Measurements from ENCODE around the gene CHMP4A. TPM values are rescaled to one million over a fixed set of nuclear protein-coding genes. Genes with fewer than 3 reads are reported as not detected.

The CHMP4A gene
- total RNA-seq, 1 donor from 2014 or later: 52.3 TPM

DNA sequence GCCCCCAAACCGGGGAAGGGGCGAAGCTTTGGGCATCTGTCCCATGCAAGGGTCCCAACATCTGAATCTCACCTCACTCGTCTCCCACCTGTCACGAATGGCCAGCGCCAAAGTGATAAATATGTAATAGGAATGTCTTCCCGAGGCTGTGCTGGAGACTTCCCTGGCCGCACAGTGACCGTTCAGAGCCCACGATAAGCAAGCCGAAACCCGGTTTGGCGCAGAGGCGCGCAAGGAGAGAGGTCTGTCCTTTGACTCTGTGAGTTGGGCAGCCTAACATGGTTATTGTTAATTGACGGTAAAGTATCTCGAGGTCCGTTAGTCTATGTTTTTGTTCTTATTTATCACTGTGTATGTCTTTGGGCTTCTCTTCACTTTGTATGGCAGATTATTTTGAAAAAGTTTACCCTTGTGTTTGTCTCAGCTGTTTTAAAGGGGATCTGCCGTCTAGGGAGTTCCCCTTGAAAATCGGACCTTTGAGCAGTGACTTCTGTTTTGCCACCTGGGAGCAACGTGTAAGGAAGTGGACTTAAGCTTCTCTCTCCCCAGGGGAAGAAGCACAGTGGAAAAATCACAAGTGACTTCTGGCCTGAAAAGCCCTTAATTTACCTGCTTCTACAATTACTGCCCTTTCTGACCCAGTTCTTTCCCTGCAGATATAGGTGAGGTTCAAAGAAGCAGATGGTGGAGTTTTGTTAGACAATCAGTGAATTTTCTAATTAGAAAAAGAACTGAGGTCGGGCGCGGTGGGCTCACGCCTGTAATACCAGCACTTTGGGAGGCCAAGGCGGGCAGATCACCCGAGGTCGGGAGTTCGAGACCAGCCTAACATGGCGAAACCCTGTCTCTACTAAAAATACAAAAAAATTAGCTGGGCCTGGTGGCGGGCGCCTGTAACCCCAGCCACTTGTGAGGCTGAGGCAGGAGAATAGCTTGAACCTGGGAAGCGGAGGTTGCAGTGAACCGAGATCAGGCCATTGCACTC, 16.9 kb downstream of the CHMP4A start:
- no peak for DNase-seq (ENCODE audit: extremely low read depth, low read depth, low spot score)

DNA sequence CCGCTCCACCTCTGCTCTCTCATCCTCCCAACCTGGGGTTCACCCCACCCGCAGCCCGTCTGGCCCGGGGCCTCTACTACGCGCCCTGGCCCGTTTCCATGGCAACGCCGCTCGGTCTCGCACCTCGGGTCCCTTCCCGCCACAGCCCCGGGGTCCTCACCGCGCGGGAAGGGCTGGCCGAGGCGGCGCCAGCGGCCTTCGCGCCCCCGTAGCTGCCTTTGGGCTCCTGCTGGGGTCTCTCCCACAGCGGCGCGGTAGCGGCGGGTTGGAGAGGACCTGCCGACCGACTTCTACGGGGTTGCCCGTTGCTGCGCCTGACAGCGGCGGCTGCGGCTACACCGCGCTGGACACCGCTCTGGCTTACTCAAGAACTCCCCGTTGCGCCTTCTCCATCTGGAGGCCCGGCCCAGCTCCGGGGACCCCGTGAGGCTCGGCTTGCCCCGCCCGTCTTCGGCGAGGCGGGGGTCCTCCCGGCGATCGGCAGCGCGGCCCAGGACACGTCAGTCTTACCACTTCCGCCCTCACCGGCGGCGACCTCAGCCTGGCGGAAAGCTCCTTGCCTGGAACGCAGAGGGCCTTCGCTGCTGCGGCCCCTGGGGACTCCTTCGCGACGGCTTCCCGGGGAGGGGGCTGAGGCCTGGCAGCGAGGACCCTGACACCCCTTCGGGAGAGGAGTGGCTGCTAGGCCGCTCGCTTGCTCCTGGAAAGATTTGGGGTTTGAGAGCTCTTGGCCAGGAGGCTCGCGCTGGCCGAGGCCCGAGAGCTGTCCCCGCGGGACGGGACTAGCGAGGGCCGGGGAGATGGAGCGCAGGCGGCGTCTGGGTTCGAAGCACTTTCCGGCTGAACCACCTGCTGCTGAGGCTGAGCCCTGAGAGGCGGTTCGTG, 17.9 kb downstream of the CHMP4A start, which contains the start of gene TM9SF1:
Gene TM9SF1 (minus strand): TSS at position 256 of the 885 bp plus-strand sequence. CDS start 422 bp downstream, outside the sequence.
- DNase-seq (ENCODE audit: extremely low read depth, low read depth, low spot score): no peak

DNA sequence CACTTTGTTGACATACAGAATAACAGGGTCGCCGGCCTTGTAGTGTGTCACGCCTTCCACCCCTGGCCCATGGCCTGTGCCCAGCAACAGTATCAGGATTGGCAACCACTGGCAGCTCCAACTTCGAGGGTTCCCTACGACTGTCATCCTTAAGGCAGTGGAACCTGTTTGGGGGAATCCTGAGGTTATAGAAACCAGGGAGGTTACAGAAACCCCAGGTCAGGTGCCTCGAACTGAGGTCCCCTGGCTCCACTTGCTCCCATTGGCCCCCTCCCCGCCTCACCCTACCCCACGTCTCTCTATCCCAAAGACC, 18.5 kb downstream of the CHMP4A start:
- no peak for DNase-seq (ENCODE audit: extremely low read depth, low read depth, low spot score)

DNA sequence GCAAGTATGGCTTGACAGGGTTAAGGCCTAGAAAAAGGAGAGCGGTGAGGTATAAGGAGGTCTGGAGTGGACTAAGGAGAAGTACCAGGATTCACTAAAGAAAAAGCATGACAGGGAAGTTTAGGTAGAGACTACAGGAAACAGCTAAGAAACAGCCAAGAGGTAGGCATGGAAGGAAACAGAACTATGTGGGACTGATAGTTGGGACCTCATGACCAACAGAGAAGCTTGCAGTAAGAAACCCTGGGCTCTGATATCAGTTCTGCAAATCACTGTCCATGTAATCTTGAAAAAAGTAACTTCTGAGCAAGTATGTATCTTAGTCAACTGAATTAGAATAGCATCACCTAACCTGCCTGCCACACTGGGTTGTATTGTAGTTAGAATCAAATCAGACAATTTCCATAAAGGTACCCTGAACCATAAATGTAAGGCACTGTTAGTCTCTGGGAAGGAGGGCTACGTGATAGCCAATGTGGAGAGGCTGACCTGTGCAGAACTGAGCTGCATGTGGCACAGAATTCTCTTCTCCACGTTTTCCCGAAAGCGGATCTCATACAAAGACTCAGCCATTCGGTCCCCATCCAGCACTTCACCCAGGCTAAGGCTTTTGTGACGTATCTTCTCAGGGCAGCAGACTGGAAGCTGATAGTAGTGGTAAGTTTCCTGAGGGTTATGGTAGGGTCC, 19.0 kb downstream of the CHMP4A start:
- no peak for DNase-seq (ENCODE audit: extremely low read depth, low read depth, low spot score)

DNA sequence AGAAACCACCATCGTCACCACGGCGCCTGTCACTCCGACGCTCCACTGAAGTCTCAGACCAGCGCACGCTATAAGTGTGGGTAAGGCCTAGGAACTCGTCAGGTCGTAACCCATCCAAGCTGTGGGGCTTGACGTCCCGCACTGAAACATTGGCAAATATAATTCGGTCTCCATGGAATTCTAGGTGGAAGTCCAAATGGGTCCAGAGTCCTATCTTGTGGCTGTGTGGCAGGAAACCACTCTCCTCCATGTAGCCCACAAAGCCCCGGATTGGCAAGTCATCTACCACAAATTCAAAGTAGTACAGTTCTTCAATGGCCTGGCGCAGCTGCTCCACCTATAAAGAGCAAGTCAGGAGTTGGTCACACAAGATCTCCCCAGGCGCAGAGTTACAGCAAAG, 20.4 kb downstream of the CHMP4A start:
- no peak for DNase-seq (ENCODE audit: extremely low read depth, low read depth, low spot score)

DNA sequence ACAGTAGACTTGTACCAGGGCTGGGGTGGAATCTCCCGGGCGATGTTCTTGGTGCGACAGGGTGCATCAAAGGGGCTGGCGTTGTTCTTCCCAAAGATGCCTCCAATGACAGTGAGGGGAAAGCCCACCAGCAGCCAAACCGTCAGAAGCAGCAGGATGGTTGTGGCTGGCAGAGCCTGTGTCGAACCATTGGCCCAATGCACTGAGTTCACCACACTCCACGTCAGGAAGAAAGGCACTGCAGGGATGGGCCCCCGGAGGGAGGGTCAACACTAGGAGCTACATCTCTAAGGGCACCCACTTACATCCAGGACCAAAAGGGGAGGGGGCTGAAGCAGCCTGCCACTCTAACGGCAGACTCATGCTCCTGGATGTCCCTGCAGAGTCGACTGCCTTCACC, 22.9 kb downstream of the CHMP4A start:
- no peak for DNase-seq (ENCODE audit: extremely low read depth, low read depth, low spot score)

DNA sequence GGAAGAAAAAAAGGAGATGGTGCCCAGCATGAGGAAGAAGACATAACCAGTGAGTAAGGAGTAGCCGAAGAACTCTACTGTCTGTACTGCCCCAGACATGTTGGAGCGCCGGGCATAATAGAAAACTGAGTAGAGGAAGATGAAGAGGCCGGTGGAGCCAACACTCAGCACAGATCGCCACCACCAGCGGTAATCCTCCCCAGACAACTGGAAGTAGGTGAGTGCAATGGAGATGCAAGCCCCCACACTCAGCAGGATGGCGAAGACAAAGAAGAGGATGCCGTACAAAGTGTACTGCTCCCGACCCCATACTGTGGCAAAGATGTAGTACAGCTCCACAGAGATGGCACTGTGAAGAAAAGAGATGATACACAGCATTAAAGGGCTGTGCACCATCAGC, 23.8 kb downstream of the CHMP4A start:
- no peak for DNase-seq (ENCODE audit: extremely low read depth, low read depth, low spot score)

DNA sequence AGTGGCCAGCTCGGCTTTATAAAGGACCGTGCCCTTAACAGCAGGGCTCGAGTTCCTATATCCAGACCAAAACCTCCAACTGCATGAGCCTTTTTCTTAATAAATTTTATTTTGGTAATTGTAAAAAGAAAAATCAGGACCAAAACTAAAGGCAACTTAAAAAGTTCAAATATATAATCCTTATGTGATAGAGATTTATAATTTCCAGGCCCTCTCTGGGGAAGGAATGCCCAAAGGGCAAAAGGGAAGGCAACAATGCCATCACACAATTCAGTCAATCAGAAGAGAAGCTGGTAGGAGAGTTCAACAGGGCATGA, 24.3 kb downstream of the CHMP4A start:
- DNase-seq (ENCODE audit: extremely low read depth, low read depth, low spot score): no peak

DNA sequence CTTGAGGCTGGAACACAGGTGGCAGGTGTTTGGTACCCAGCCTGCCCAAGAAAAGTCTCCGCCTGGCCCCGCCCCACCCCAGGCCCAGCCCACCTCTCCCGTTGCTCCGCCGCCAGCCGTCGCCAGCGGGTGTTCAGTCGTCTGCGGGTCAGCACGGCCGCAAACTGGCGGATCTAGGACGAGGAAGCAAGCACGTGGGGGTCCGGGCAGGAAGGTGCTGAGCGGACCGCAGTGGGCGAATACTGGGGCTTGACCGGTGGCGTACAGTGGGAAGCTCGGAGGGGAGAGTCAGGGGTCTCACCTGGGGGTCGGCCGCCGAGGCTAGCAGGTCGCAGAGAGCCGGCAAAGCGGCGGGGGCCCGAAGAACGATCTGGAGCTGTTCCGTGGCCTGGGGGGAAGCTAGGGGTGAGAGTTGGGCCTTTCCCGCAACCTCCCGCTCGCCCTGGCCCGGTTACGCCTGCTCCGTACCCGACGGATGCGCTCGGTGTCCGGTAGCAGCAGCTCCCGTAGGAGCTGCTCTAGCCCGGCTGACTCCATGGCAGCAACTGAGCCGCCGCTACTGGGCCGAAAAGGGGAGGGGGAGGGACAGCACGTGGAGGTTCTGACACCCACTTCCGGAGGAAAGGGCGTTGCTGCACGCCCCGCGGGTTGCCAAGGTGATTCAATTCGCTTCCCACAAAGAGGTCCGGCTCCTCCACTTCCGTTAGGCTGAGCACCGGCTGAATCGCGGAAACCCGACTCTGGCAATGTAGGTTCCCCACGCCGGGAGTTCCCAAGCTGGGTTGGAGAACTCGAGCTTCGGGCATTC, 24.8 kb downstream of the CHMP4A start, which contains the start of gene IPO4:
Gene IPO4 (minus strand): TSS at position 566 of the 808 bp plus-strand sequence. CDS start 29 bp downstream, at position 537.
- DNase-seq (ENCODE audit: extremely low read depth, low read depth, low spot score): peak; percentile 88

DNA sequence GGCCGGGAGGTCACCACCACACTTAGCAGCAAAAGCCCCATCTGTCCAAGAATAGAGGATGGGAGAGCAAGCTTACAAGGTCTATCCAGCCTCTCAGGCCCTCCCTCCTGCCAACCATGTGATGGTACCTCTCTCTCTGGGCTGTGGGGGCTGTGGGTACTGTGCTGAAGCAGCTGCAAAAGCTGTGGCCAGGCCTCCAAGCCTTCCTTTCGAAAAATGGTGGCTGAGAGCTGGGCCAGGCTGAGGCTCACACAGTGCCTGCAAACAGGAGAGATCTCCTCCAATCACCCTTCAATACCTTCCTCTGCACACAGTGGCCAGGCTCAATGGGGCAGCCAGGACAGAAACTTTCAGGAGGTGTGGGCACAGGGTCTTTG, 25.8 kb downstream of the CHMP4A start:
- DNase-seq (ENCODE audit: extremely low read depth, low read depth, low spot score): no peak

DNA sequence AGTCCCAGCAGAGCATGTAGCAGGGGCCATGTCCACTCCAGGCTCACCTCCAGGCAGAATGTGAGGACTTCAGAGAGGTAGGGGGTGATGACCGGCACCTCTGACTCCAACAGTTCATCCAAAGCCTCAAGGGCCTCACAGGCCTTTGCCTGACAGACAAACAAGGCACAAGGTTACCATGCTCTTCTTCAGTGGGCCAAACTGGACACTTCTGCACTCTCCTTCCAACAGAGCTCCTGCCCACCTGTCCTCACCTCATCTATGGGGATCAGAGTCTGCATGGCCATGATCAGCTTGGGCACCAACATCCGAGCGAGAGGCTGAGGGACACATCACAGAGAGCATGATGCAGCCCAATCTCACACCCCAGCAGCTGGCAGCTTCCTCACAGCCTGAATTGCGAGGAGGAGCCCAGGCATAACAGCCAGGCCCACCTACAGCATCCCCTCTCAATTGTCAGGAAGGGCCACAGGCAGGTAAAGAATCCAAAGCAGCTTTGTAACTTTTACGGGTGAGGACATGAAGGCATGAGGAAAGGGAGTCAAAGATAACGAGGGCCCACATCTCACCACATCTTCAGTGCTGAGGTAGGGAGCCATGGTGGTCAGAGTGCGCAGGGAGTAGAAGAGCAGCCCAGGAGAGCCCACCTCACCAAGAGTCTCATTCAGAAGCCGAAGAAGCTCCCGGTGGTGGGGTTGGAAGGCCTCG, 26.3 kb downstream of the CHMP4A start:
- no peak for DNase-seq (ENCODE audit: extremely low read depth, low read depth, low spot score)

DNA sequence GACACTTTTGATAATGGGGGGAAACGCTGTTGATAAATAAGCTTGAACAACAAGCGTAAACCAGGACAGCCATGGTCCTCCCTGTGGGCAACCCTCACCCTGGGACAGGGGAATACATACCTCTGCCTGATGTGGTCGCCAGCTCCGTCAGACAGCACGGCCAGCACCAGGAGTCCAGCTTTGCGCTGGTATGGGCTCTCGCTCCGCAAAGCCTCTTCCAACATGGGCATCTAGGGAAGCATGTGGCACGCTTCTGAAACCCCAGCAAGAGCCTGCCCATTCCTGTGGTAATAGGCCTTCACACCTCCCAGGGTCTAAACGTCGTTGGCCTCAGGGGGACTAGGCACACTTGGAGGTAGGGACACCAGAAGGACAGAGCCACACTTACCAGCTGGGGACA, 27.5 kb downstream of the CHMP4A start:
- DNase-seq (ENCODE audit: extremely low read depth, low read depth, low spot score): no peak

DNA sequence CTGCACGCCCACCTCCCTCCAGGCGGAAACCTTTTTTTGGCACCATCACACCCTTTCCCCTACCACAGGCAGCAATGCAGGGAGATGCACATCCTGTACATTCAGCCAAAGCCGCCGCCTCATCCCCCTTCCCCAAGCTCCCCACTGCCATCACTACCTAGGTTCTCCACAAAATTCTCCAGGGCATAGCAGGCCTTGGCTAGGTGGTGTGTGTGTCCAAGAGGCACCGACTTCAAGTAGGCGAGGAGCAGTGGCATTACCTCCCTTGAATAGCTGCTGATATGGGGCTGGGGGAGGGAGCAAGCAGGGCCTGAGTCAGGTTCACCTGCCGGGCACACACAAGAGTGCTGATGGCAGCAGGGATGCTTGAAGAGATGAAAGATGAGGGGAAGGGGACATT, 28.3 kb downstream of the CHMP4A start:
- no peak for DNase-seq (ENCODE audit: extremely low read depth, low read depth, low spot score)

DNA sequence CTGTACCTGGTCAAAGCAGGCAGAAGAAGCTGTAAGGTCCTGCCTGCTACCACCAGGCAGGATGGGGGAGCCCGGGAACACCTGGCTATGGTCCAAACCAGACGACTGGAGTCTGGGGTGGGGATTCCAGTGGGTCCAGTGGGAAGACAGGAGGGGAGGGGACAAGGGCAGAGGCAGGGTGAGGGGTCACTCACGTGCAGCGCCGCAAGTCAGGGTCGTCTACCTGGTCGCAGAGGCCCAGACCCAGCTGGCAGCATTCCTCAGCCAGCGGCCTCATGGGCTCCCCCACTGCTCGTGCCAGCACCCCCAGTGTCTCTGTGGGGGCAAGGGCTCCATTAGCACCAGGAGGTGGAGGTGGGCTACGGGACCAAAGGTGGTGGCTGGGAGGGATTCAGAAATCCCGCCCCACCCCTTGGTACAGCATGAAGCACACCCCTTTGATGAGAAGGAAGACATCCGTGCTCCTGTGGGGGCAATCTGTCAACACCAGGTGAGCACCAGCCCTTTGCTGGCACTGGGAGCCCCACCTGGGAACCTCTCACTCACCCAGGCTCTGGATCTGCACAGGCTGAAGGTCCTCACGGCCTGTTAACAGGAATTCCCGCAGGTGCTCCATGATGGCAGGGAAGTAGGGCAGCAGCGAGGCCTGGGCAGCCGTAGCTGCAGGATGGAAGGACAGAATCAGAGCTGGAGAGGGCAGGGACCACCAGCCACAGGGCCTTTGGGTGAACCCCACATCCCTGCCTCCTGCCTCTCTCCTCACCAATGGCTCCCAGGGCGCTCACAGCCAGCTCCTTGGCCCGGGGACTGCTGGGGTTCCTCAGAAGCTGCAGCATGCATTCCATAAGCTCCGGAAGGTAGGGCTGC, 29.0 kb downstream of the CHMP4A start:
- no peak for DNase-seq (ENCODE audit: extremely low read depth, low read depth, low spot score)

DNA sequence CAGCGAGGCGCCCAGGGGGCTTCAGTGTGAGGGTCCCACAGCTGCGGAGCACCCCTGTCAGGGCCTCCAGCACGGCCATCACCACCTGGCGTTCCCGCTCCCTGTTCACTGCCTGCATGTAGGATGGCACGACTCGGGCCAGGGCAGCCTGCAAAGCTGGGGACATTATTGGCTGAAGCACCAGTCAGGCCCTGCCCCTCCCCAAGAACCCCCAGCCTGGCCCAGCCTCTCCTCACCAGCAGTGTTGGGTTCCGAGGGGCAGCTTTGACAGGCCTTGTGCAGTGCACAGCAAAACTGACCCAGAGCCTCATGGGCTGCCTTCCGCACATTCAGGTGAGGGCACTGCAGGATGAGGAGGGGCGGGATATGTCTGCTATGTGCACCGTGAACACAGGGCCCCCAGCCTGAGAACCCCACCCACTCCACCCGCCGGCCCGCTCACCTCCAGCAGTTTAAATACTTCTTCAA, 30.2 kb downstream of the CHMP4A start:
- DNase-seq (ENCODE audit: extremely low read depth, low read depth, low spot score): no peak

DNA sequence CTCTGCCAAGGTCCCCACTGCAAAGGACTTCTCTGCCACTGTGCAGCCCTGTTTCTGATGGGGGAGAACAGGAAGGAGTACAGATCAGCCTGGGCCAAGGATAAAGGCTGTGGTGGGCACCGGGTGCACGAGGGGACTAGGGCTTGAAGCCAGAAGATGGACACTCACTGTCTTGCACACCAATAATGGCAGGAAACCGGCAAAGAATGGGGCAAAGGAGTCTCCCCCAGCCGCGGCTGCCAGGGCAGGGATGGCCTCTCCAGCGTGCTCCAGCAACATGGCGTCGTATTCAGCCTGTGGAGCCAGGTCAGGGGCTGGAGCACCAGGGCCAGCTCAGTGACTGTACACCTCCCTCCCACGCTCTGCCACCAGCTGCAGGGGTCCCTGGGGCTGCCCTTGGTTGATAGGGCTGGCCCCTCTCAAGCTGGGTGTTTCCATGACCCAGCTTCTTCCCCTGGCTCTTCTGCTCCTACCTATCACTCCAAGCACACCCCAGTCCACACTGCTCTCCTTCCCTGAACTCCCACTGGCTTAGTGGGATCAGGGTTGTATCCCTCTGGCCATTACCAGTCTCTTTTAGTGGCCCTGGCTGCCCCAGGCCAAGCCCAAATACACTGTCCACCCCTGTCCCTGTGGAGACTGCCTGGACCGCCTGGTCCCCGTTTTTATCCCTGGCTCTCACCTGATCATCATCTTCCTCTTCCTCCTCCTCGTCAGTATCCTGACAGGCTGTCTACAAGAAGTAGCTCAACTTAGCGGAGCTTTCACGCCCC, 31.0 kb downstream of the CHMP4A start:
- no peak for DNase-seq (ENCODE audit: extremely low read depth, low read depth, low spot score)

DNA sequence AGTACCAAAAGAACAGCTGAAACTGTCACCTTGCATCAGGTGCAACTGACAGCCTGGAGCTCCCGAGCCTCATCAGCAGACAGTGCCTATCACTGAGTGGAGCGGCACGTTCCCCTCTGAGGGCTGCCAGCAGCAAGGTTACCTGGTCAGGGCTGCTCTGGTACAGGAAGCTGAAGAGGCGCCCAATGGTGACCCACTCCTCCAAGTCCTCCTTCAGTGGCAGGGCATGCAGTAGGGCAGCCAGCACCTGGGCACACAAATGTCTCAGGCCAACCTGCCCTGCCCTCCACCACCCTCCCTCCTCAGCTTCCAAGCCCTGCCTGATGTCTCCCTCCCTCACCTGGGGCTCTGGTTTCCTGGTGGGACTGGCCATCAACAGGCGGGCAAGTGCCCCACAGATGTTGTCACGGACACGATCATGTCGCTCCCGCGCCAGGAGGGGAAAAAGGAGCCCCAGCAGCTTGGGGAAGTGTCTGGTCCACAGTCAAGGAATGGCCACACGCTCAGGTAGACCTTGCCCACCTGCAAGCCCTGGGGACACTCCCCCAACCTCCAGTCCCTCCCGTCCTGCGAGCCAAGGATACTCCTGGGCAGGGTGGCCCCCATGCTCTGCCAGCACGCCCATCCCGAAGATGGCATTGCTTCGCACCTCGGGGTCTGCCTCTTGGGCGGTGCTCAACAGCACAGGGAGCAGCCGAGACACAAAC, 31.8 kb downstream of the CHMP4A start:
- DNase-seq (ENCODE audit: extremely low read depth, low read depth, low spot score): no peak
